ENCODE results near the gene PPP2R5C. TPM values are rescaled to one million over a fixed set of nuclear protein-coding genes. Genes with fewer than 3 reads are reported as not detected.
"Not testable (repeated sequence)": the region's sequence is repeated elsewhere in the genome, so short reads cannot be mapped to it uniquely, and the experiment has no call there.

PPP2R5C gene
- total RNA-seq, 1 donor from 2014 or later, result 174 TPM

DNA sequence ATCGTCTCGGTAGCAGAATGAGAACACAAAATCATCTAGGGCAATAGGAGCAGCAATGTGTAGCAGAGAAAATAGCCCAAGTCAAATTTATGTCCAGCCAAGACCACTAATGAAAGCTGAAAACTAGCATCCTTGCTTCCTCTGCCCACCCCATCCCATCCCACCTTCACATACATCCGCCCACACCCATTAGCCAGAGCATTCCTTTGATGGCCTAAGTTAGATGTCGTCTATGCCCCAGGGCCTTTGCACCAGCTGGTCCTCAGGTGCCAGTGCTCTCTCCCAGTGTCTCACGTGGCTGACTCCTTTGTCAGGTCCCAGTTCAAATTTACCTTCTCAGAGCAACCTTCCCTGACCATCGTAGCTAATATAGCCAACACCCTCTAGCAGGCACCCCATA, 17.8 kb upstream of the PPP2R5C start:
- no peak for DNase-seq (ENCODE audit: low spot score in 2 of 2)
- no peak for FAIRE-seq

DNA sequence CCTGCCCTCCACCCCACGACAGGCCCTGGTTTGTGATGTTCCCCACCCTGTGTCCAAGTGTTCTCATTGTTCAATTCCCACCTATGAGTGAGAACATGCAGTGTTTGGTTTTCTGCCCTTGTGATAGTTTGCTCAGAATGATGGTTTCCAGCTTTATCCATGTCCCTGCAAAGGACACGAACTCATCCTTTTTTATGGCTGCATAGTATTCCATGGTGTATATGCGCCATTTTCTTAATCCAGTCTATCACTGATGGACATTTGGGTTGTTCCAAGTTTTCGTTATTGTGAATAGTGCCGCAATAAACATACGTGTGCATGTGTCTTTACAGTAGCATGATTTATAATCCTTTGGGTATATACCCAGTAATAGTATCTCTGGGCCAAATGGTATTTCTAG, 17.1 kb upstream of the PPP2R5C start:
- DNase-seq (ENCODE audit: low spot score in 2 of 2); FAIRE-seq: not testable (repeated sequence)

DNA sequence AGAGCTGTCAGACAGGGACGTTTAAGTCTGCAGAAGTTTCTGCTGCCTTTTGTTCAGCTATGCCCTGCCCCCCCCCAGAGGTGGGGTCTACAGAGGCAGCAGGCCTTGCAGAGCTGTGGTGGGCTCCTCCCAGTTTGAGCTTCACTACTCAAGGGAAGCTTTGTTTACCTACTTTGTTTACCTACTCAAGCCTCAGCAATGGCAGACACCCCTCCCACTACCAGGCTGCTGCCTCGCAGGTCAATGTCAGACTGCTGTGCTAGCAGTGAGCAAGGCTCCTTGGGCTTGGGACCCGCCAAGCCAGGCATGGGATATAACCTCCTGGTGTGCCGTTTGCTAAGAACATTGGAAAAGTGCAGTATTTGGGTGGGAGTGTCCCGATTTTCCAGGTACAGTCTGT, 11.8 kb upstream of the PPP2R5C start:
- not testable (repeated sequence) for DNase-seq (ENCODE audit: low spot score in 2 of 2); FAIRE-seq

DNA sequence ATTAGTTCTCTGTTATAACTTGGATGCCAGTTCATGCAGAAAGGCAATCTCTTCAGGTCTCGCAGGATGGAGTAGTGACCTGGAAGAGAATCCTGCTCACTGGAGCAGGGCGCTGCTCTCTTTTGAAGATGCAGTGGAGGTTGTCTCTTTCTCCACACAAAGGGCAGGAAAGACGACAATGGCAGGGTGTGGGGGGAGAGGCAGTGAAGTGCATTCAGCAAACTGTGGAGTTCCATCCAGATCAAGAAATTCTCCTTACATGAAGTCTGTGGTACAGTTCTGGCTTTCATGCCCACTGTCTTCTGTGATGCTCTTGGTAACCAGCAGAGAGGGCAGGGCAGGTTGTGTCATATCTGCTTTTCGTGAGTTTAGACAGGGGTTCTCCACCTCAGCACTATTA, 6.6 kb upstream of the PPP2R5C start:
- DNase-seq (ENCODE audit: low spot score in 2 of 2) (no peak), FAIRE-seq (no peak)

DNA sequence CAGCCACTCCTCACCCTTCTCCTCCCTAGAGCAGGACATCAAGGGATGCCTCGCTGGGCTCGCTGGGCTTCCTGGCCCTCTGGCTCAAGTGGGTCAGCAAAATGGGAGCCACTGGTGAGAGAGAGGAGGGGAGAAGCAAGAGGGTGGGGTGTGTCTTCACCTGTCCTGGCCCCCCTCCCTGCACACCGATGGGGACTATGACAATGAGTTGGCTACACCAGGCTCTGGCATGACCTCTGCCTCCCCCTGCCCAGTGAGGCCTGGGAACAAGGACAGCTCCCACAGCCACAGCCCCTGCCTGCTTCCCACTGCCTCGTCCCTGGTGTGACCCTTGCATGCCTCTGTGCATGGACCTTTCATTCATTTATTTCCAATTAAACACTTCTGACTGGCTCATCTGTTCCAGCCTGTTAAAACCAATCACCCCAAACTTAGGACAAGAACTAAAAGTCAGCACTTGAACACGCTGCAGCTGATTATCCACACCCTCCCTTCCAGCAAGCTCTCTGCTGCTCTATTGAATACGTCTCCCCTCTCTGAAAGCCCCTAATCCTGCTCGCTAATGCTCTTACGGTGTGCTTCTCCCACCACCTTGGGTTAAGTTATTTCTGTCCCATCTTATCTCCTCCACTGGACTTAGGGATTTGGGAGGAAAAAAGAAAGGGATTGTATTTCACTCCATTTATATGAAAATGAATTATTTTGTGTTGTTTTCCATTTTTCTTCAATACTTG, 5.8 kb upstream of the PPP2R5C start:
- FAIRE-seq, result no peak
- no peak for DNase-seq (ENCODE audit: low spot score in 2 of 2)

DNA sequence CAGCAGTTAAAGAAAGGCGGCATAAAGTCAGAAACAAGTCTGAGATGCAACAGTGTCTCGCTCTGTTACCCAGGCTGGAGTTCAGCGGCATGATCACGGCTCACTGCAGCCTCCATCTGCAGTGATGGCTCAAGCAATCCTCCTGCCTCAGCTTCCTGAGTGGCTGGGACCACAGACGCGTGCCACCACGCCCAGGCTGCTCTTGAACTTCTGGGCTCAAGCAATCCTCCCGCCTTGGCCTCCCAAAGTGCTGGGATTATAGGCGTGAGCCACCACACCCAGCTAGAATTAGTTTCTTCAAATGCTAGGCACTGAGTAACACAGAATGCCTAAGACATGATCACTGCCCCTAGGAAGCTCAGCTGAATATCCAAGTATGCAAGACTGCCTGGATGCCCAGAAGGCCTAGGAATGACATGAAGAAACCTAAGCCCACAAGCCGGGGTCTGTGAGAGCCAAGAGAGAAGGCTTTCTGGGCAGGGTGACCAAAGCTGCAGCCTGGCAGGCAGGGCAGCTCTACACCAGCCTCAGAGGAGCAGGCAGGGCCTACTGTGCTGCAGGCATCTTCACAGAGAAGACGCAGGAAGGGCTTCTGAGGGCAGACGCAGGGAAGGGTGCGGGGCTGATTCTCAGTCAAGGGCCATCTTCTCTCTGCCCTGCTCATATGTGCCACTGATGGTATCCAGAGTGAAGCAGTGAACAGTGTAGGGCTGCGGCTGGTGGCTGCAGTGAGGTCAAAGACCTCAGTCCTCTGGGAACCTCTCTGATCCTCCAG, 4.3 kb upstream of the PPP2R5C start:
- DNase-seq (ENCODE audit: low spot score in 2 of 2) (no peak), FAIRE-seq (no peak)

DNA sequence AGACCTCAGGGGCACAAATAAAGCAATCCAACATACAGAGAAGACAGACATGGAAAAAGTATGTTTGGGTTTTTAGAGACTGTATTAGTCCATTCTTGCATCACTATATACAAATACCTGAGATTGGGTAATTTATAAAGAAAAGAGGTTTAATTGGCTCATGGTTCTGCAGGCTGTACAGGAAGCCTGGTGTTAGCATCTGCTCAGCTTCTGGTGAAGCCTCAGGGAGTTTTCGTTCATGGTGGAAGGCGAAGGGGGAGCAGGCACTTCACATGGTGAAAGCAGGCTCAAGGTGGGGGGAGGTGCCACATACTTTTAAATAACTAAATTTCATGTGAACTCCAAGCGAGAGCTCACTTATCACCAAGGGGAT, 3.7 kb upstream of the PPP2R5C start:
- FAIRE-seq (no peak), DNase-seq (ENCODE audit: low spot score in 2 of 2) (no peak)

DNA sequence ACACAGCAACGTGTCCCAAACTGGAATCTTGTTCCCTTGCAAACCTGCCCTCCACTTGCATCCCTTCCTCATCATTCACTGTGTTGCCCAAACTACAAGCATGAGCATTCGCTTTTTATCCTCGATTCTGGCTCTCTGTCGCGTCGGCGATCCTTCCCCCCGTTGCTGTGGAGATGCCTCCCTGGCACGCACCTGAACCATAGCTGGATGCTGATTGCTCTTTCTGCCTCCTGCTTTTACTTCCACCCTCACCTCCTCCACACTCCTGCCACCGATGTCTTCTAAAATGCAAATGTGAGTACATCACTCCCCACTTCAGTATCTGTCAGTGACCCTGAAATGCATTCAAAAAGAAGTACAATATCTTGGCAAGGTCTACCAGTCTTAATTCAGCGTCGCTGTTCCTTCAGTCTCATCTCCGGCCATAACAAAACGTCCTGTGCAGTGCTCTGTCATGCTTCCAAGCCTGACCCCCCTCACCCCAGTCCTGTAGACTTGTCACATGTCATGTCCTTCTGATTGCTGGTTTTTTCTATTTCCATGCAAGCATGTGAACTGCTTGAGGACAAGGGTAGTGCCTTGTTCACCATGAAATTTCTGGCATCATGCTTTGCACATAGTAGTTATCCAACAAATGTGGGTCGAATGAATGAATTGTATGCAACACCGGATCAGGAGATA, 2.5 kb upstream of the PPP2R5C start:
- FAIRE-seq (no peak), DNase-seq (ENCODE audit: low spot score in 2 of 2) (no peak)

DNA sequence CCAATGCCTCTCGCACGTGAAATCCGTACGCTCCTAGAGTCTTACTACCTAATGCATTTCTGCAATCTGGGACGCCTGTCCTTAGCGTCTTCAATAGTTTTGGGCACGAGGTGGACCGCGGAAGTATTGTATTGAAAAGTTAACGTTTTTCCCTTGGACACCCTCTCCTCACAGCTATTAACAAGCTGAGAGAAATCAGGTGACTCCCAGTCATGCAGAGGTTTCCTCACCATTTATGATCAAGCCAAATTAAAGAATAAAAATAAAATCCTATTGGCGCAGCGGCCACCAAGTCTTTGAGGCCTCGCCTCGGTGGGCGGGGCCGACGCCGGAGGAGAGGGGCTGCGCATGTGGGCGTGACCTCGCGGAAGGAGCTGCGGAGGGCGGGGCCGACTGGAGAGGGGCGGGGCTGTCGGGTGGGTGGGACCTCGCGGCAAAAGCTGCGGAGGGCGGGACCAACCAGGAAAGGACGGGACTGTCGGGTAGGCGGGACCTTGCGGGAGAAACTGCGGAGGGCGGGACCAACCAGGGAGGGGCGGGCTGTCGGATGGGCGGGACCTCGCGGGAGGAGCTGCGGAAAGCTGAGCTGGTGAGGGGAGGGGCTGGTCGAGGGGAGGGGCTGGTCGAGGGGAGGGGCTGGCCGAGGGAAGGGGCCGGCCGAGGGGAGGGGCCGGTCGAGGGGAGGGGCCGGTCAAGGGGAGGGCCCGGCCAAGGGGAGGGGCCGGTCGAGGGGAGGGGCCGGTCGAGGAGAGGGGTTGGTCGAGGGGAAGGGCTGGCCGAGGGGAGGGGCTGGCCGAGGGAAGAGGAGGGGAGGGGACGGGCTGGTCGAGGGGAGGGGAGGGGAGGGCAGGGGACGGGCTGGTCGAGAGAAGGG, 1.1 kb upstream of the PPP2R5C start:
- FAIRE-seq, result no peak
- DNase-seq (ENCODE audit: low spot score in 2 of 2), result peak; percentile 93 to 96

DNA sequence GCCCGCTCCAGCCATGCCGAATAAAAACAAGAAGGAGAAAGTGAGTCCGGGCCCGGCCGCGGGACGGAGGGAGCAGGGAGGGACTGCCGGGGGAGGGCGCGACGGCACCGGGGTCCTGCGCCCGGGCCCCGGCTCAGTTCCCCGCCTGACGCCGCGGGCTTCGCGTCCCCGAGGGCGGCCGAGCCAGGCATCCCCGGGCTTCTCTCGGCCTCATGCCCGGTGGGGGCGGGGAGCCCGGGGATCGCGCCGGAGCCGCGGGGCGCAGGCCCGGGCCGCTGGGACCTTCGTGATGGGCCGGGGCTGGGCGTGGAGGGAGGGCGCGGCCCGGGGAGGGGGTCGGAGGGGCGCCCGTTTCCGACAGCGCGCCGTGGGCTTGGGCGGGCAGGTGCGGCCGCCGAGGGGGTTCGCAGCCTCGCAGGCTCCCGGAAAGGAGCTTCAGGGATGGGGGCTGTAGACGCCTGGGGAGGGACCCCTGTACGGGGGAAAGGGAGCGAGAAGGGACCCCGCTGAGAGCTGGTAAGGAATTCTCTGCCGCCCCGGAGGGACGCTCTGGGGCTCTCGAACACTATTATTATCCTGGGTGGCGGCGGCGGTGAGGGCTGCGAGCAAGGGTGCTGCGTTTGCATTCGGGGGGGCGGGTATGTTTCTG, 496 bp downstream of the PPP2R5C start:
- DNase-seq (ENCODE audit: low spot score in 2 of 2) (peak; percentile 44 to 68), FAIRE-seq (no peak)

DNA sequence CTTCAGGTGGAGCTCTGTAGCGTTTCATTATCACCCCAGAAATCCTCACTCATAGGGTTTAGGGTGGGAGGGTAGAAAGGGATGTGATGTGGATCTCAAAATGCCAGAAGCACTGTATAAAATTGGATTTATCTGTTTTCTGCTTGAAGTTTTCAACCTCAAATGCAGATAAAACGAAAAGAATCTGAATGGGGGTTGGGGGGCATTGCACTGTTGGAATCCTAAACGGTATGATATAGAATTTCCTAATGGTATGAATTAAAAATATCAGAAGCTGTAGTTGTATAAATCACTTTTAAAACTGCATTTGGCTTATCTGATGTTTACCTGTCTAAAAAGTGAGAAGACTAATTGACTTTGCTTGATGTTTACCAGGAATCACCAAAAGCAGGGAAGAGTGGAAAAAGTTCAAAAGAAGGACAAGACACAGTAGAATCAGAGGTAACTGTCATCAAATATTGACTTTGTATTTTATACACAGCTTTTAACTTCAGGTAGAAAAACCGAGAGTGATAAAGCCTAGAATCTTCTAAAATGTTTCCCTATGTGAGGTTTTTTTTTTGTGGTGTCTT, 1.1 kb downstream of the PPP2R5C start:
- DNase-seq (ENCODE audit: low spot score in 2 of 2), result no peak
- FAIRE-seq, result no peak

DNA sequence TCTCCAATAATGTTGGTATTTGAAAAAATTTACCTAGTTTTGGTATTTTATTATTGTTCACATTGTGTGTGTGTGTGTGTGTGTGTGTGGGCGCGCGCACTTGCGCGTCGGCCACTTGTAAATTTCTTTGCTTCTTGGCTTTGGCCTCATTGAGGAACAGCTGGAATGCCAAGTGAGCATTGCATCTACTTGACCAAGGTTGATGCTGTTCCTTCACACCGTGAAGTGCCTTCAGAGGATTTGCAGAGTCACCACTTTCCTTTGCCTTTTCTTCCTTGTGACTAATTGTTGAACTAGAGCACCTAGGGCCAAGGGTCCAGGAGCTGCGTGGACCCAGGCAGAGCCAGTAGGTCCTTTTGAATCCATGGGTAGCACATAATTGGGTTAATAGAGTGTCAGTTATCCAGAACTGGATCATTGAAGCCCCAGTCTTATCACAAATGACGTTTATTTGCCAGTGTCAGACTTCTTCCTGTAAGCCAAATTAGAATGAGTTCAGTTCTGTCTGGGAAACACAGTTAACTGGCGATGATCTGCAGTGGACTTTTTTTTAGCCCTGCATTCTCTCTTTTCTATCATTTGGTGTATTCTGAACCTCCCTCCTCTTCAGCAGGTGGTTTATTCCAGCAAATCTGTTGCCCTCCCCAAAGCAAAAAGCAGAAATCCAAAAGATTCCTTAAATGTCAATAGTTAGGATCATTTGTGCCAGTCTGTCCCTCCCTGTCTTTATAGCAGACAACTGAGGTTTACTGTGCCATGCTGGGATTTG, 2.6 kb downstream of the PPP2R5C start:
- FAIRE-seq (no peak), DNase-seq (ENCODE audit: low spot score in 2 of 2) (no peak)

DNA sequence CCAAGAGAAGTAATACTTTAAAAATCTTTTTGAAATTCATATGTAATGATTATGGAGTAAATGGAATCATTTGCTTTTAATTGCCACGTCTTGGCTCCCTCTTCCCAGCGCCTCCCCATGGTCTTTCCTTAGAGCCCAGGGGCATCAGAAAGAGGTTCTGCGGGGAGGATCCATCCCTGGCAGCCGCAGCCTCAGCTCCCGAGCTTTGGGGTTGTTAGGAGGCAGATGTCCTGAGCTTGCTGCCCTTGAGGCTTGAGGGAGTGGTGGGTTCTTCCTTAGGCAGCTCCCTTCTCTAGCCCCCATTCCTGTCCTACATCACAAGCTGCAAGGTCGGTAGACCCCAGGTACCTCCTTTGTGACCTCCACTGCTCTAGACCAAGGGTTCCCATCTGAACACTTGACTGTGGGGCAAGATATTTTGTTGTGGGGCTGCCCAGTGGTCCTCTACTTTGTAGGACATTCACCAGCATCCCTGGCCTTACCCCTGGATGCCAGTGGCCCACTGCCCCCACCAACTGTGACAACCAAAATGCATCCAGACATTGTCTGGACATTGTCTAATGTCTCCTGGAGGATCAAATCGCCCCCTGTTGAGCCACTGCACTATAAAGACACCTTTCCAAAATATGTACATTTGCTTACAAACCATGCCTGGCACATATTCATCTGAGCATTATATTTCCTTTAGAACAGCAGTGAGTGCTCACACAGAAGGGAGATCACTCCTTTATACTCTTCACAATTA, 6.3 kb downstream of the PPP2R5C start:
- DNase-seq (ENCODE audit: low spot score in 2 of 2), result no peak
- no peak for FAIRE-seq

DNA sequence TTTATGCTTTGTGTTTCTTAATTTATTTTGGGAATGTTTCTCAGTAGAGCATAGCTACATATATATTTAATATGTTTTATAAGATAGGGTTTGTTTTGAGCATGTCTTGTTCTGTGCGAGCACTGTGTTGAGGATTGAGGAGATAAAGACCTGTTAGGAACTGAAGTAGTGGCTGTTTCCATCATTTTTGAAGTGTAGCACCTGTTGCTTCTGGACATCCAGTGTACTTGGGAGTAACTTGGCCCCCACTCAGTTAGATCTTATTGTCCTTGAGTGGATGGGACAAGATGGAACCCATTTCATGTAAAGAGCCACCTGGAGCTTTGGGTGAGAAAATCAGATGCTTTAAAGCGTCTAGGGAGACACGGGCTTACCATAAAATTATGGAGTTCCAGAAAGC, 8.7 kb downstream of the PPP2R5C start:
- FAIRE-seq (no peak), DNase-seq (ENCODE audit: low spot score in 2 of 2) (no peak)

DNA sequence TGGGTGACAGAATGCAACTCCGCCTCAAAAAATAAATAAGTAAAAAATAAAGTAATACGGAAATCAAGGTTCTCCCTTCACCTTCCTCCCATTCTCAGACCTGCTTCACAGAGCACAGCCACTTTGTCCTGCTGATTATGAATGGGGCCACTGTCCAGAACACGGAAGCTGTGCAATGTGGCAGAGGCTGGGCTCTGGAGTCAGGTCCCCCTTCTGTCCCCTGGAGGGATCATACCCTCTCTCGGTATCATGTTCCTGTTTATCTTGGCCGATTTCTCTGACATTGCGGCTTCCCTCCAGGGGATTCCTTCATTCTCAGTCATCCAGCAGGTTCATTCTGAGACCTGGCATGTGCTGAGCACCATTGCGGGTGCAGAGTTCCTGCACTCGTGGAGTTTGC, 11.3 kb downstream of the PPP2R5C start:
- FAIRE-seq, result no peak
- DNase-seq (ENCODE audit: low spot score in 2 of 2), result no peak

DNA sequence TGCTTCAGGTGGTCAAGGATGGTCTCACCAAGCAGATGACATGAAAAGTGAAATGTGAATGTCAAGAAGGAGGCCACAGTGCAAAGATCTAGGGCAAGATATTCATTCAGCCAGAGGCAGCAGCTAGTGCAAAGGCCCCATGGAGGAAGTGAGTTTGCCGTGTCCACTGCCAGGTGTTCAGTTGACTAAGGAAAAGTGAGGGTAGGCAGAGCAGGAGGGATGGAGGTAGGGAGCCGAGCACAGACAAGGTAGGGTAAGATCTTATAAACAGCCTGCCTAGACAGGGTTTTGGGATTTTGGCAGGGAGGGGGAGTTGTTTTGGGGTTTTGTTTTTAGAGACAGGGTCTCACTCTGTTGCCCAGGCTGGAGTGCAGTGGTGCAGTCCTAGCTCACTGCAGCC, 11.9 kb downstream of the PPP2R5C start:
- DNase-seq (ENCODE audit: low spot score in 2 of 2) (no peak), FAIRE-seq (no peak)

DNA sequence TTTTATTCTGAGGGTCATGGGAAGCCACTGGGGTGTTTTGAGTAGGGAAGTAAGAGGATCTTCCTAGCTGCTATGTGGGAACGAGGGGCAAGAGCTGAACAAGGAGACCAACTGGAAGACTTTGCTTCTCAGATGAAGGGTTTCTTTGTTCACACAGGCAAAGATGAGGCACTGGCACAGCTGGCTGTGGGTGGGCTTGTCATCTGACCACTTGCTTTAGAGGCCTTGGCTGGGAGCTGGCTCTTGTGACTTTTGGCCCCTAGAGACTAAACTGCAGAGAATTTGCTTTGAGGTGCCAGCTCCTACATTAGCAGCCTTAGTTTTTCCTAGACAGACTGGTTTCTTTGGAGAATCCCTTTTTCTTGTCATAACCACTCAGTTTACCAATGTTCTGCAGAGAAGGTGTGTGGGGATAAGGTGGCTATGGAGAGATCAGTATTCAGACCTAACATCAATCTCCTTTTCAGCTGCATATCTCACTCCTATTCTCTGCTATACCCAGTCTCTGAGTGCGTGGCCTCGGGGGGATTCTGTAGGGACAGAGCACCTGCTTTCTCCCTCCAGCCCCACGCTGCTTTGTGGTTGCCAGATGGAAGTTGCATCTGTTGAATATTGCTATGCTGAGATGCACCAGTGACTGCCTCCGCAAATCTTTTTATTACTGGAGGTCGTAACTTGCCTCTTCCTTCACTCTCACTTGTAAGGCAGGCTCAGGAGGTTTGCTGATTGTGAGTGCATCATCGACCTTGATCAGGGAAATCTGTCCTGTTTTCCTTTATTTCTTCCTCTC, 12.7 kb downstream of the PPP2R5C start:
- FAIRE-seq (no peak), DNase-seq (ENCODE audit: low spot score in 2 of 2) (no peak)
